Keratinocyte (primary cell): ENCODE results near the gene GALNT13.

Source experiments
- CTCF ChIP-seq, 3 experiments: IDR thresholded peaks in 1 of 3; conservative IDR thresholded peaks in 1 of 3; optimal IDR thresholded peaks in 1 of 3; 2 replicates in 2 of 3; 3 replicates in 1 of 3; pipeline versions ENCODE3 to v1.5.1; 2011; ENCODE audit warnings: low read length in 3 of 3, mild to moderate bottlenecking in 3 of 3, moderate library complexity in 2 of 3, control low read depth in 1 of 3, inconsistent platforms in 1 of 3; ENCODE audit not compliant: insufficient read depth in 2 of 3; ENCODE audit errors: extremely low read depth in 1 of 3
- EZH2 ChIP-seq: IDR thresholded peaks from one replicate; pipeline ENCODE4 v1.6.1; 2012; ENCODE audit warnings: inconsistent platforms, mild to moderate bottlenecking, low read length, moderate library complexity

- TF ChIP-seq CTCF (optimal IDR thresholded peaks at IDR 0.05 in 1 of 3, IDR thresholded peaks at IDR 0.05 in 1 of 3, conservative IDR thresholded peaks at IDR 0.05 in 1 of 3; ENCODE audit: extremely low read depth in 1 of 3, insufficient read depth in 2 of 3, low read length in 3 of 3) (no peak), EZH2 (no peak)
Observed at GRCh38 chr2:154490530-154490929, 618.8 kb downstream of the GALNT13 start.
